HCT116 (cell line): ENCODE data around the gene EPB41L5. TPM values are rescaled to one million over a fixed set of nuclear protein-coding genes. Genes with fewer than 3 reads are reported as not detected.
A peak's percentile ranks its signal among the peaks of the same experiment; 100 is the strongest.

Source experiments
- ATAC-seq: fragments of 200-7000 bp; cut with Tn5 transposase; 2 replicates; pipeline ENCODE4 v1.9.1; 2020; ENCODE audit warnings: mild to moderate bottlenecking, moderate library complexity
- BruUV-seq: library from RNA; stranded (reverse); fragments of 400-500 nt; replicated peaks from 2 replicates; lab custom pipeline; 2021; lab: Mats Ljungman, UMichigan
- CTCF ChIA-PET: fragments of 300-600 bp; sonication (Branson Sonifier 250); formaldehyde crosslinking; loops from one replicate; lab custom pipeline; 2021; ENCODE audit warnings: antibody characterized with exemption; lab: Charles Lee
- POLR2A ChIA-PET: fragments of 300-600, 350-600 bp; sonication (Branson Sonifier 250); formaldehyde crosslinking; loops from one replicate; lab custom pipeline; 2021; ENCODE audit warnings: antibody characterized with exemption; lab: Charles Lee
- RAD21 ChIA-PET, 2 experiments: fragments of 300-600 bp; sonication (Branson Sonifier 250); formaldehyde crosslinking; loops; one replicate each; lab custom pipeline; 2023; ENCODE audit warnings: low total read pairs in 2 of 2; ENCODE audit not compliant: uncharacterized antibody in 2 of 2, unreplicated experiment in 2 of 2, low non-redundant PET in 1 of 2; lab: Charles Lee
- DNase-seq: peaks from one replicate; pipeline ENCODE4 v3.0.0-alpha.2; 2010; ENCODE audit warnings: low read depth, low spot score
- H2AFZ ChIP-seq: fragments of 200-600 bp; shearing (Covaris generic), sonication (generic); 2 replicates; pipeline ENCODE4 v1.6.1; 2017; ENCODE audit warnings: low read depth, mixed run types, mixed read lengths, antibody characterized with exemption, low read length; ENCODE audit not compliant: poor library complexity, severe bottlenecking
- H3K27ac ChIP-seq: 2 replicates; pipeline ENCODE4 v1.5.1; 2012; ENCODE audit warnings: low read depth, low read length
- H3K27me3 ChIP-seq: fragments of 200-600 bp; sonication (generic); 2 replicates; pipeline ENCODE4 v1.6.1; 2016; ENCODE audit warnings: mixed run types, low read length, mixed read lengths; ENCODE audit not compliant: insufficient read depth
- H3K36me3 ChIP-seq, 2 experiments: fragments of 200-500 bp in 1 of 2; fragments of 200-600 bp in 1 of 2; sonication (Bioruptor generic) in 1 of 2; sonication (generic) in 1 of 2; 2 replicates each; pipeline versions ENCODE4 v1.5.1 to v1.6.1; 2014 to 2016; ENCODE audit warnings: low read length in 2 of 2, inconsistent platforms in 1 of 2, mixed read lengths in 1 of 2, mixed run types in 1 of 2; ENCODE audit not compliant: insufficient read depth in 2 of 2, control insufficient read depth in 1 of 2
- H3K4me1 ChIP-seq, 2 experiments: fragments of 200-600 bp in 1 of 2; sonication (generic) in 1 of 2; 2 replicates each; pipeline versions ENCODE4 v1.5.1 to v1.6.1; 2012 to 2017; ENCODE audit warnings: low read length in 2 of 2, inconsistent platforms in 1 of 2, mild to moderate bottlenecking in 1 of 2, mixed read lengths in 1 of 2, mixed run types in 1 of 2, moderate library complexity in 1 of 2; ENCODE audit not compliant: insufficient read depth in 2 of 2, control insufficient read depth in 1 of 2
- H3K4me2 ChIP-seq: fragments of 200-600 bp; sonication (generic); 2 replicates; pipeline ENCODE4 v1.6.1; 2017; ENCODE audit warnings: mixed run types, low read length, mixed read lengths
- H3K4me3 ChIP-seq, 2 experiments: fragments of 200-600 bp in 1 of 2; sonication (generic) in 1 of 2; replicated peaks in 1 of 2; 2 replicates each; pipeline ENCODE4 v1.5.1; 2011 to 2016; ENCODE audit warnings: low read length in 2 of 2, control low read depth in 1 of 2, low read depth in 1 of 2, mild to moderate bottlenecking in 1 of 2, mixed read lengths in 1 of 2, mixed run types in 1 of 2
- H3K79me2 ChIP-seq: fragments of 200-600 bp; sonication (generic); 2 replicates; pipeline ENCODE4 v1.6.1; 2017; ENCODE audit warnings: mild to moderate bottlenecking, mixed run types, low read length, moderate library complexity, mixed read lengths; ENCODE audit not compliant: insufficient read depth
- H3K9ac ChIP-seq: fragments of 200-600 bp; sonication (generic); 2 replicates; pipeline ENCODE4 v1.6.1; 2016; ENCODE audit warnings: low read length, mixed read lengths
- H3K9me2 ChIP-seq: fragments of 200-600 bp; sonication (generic), shearing (Covaris generic); 2 replicates; pipeline ENCODE4 v1.6.1; 2017; ENCODE audit warnings: mixed run types, mild to moderate bottlenecking, moderate library complexity; ENCODE audit not compliant: insufficient read depth
- H3K9me3 ChIP-seq, 2 experiments: fragments of 200-500 bp in 1 of 2; fragments of 200-600 bp in 1 of 2; sonication (Bioruptor generic) in 1 of 2; sonication (generic) in 1 of 2; 2 replicates each; pipeline ENCODE4 v1.6.1; 2014 to 2017; ENCODE audit warnings: low read length in 2 of 2, mixed read lengths in 2 of 2, inconsistent platforms in 1 of 2, low read depth in 1 of 2, mild to moderate bottlenecking in 1 of 2, mixed run types in 1 of 2, moderate library complexity in 1 of 2; ENCODE audit not compliant: control insufficient read depth in 1 of 2, insufficient read depth in 1 of 2
- H4K20me1 ChIP-seq: fragments of 200-600 bp; sonication (generic), shearing (Covaris generic); 2 replicates; pipeline ENCODE4 v1.6.1; 2017; ENCODE audit warnings: mixed run types, mild to moderate bottlenecking, moderate library complexity; ENCODE audit not compliant: insufficient read depth
- POLR2A ChIP-seq: IDR thresholded peaks from 2 replicates; pipeline ENCODE4 v1.7.0; 2011; ENCODE audit warnings: borderline replicate concordance; ENCODE audit not compliant: insufficient read depth, insufficient read length; ENCODE audit errors: extremely low read depth
- POLR2AphosphoS5 ChIP-seq: IDR thresholded peaks from 2 replicates; pipeline ENCODE4 v1.6.1; 2011; ENCODE audit warnings: mild to moderate bottlenecking, low read depth, low read length, moderate library complexity
- RAD21 ChIP-seq: IDR thresholded peaks from 2 replicates; pipeline ENCODE4 v1.6.1; 2012; ENCODE audit warnings: low read depth, mild to moderate bottlenecking
- SP1 ChIP-seq: IDR thresholded peaks from 2 replicates; pipeline ENCODE4 v1.6.1; 2012; ENCODE audit warnings: low read depth
- intact Hi-C: fragments of 100-400 bp; cut with micrococcal nuclease; formaldehyde crosslinking; loops from 2 replicates; pipeline ENCODE4 v1.10.0; 2022
- total RNA-seq: library from RNA; stranded (reverse); gene quantifications from one replicate; pipeline ENCODE4 v1.2.1, GENCODE V29; 2021; ENCODE audit not compliant: unreplicated experiment
- TF ChIP-seq, protein P1 (sequence below), 3 experiments: fragments of 200-600 bp in 1 of 3; sonication (generic) in 1 of 3; IDR thresholded peaks in 2 of 3; conservative IDR thresholded peaks in 1 of 3; 2 replicates each; pipeline ENCODE4 v1.5.1; 2012 to 2017; ENCODE audit warnings: low read depth in 2 of 3, low read length in 2 of 3, antibody characterized with exemption in 1 of 3, borderline replicate concordance in 1 of 3, control low read depth in 1 of 3, mild to moderate bottlenecking in 1 of 3, mixed read lengths in 1 of 3, mixed run types in 1 of 3, moderate library complexity in 1 of 3; ENCODE audit not compliant: insufficient read depth in 1 of 3
- TF ChIP-seq, protein P2 (sequence below): IDR thresholded peaks from 2 replicates; pipeline ENCODE4 v1.6.1; 2012; ENCODE audit warnings: low read depth
- TF ChIP-seq, protein P3 (sequence below): IDR thresholded peaks from 2 replicates; pipeline ENCODE4 v1.6.1; 2012
- TF ChIP-seq, protein P4 (sequence below): IDR thresholded peaks from 2 replicates; pipeline ENCODE4 v1.6.1; 2011; ENCODE audit warnings: mild to moderate bottlenecking, low read length, moderate library complexity; ENCODE audit not compliant: insufficient replicate concordance; ENCODE audit errors: extremely low read depth

The EPB41L5 gene
- total RNA-seq, 1 experiment from 2014 or later, result 14.7 TPM

DNA sequence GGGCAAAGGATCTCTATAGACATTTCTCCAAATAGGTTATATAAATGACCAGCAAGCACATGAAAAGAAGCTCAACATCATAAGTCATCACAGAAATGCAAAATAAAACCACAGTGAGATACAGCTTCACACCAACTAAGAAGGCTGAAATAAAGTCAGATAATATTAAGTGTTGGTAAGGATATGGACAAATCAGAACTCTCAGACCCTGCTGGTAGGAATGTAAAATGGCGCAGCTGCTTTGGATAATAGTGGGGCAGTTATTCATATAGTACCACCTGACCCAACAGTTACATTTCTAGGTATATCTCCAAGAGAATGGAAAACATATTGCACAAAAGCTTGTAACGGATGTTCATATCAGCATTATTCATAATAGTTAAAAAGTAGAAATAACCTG, 14.0 kb downstream of the EPB41L5 start:
- H3K79me2 ChIP-seq, result no peaks in the 10 kb centered on the region
- H4K20me1 ChIP-seq, result no peaks in the 10 kb centered on the region
- H3K9ac ChIP-seq, result no peak overlapping the region
- TF ChIP-seq SP1, result no peak
- TF ChIP-seq, protein P1, sequence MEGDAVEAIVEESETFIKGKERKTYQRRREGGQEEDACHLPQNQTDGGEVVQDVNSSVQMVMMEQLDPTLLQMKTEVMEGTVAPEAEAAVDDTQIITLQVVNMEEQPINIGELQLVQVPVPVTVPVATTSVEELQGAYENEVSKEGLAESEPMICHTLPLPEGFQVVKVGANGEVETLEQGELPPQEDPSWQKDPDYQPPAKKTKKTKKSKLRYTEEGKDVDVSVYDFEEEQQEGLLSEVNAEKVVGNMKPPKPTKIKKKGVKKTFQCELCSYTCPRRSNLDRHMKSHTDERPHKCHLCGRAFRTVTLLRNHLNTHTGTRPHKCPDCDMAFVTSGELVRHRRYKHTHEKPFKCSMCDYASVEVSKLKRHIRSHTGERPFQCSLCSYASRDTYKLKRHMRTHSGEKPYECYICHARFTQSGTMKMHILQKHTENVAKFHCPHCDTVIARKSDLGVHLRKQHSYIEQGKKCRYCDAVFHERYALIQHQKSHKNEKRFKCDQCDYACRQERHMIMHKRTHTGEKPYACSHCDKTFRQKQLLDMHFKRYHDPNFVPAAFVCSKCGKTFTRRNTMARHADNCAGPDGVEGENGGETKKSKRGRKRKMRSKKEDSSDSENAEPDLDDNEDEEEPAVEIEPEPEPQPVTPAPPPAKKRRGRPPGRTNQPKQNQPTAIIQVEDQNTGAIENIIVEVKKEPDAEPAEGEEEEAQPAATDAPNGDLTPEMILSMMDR (IDR thresholded peaks at IDR 0.05 in 2 of 3, conservative IDR thresholded peaks at IDR 0.05 in 1 of 3; ENCODE audit: borderline replicate concordance in 1 of 3, insufficient read depth in 1 of 3, low read depth in 2 of 3, low read length in 2 of 3), result peak in 2 of 3 experiments; percentile 36 to 64; a peak in 4 of 6 replicates
- H2AFZ ChIP-seq, result no peak overlapping the region
- CTCF ChIA-PET, result interaction anchor here (0.8 kb wide), 1 partner anchor 14 kb away, joined by 3 read pairs; the partner anchor contains the start of gene EPB41L5
- ATAC-seq, result 0 out of 2 replicates have a peak, but pooled peaks have one; percentile 54
- POLR2A ChIA-PET, result no interaction called here
- no peaks in the 10 kb centered on the region for H3K9me2 ChIP-seq
- peaks cover 3 to 4% of the 10 kb centered on the region in 2 experiments; a peak in 1 of 4 replicates for H3K9me3 ChIP-seq
- no peak overlapping the region for H3K4me2 ChIP-seq
- intact Hi-C loops, result no loop called here
- no peak for DNase-seq
- no peak overlapping the region for H3K4me3 ChIP-seq
- 0 out of 4 replicates have a peak, but pooled peaks cover 0 to 4% of the 10 kb centered on the region in 2 experiments for H3K36me3 ChIP-seq
- no peaks in the 10 kb centered on the region for H3K4me1 ChIP-seq
- H3K27ac ChIP-seq, result no peak overlapping the region
- no peaks in the 10 kb centered on the region for H3K27me3 ChIP-seq
- RAD21 ChIA-PET, result no interaction called here
- no TSS peak for BruUV-seq

DNA sequence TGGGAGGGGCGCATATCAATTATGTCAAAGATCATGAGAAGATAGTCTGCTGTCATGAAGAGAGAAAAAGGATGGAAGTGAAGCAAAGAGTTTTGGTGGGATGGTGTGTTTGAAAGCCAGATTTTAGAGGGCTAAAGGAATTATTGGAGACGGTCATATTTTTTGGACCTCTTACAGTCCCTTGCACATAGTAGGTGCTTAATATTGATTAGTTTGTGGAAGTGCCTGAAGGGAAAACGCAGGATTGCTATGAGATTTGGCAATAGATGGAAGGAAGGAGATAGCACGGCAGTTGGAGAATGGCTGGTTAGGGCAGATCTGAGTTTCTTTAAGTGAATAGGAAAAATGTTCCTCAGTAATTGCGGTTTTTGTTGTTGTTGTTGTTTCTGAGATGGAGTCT, 15.9 kb downstream of the EPB41L5 start:
- CTCF ChIA-PET, result no interaction called here
- no peaks in the 10 kb centered on the region for H3K27me3 ChIP-seq
- BruUV-seq, result no TSS peak
- no peak overlapping the region for H3K9ac ChIP-seq
- no peak overlapping the region for H3K4me3 ChIP-seq
- no peaks in the 10 kb centered on the region for H4K20me1 ChIP-seq
- 0 out of 4 replicates have a peak, but pooled peaks cover 0 to 4% of the 10 kb centered on the region in 2 experiments for H3K36me3 ChIP-seq
- H2AFZ ChIP-seq, result no peak overlapping the region
- no peak overlapping the region for H3K27ac ChIP-seq
- no peaks in the 10 kb centered on the region for H3K4me1 ChIP-seq
- POLR2A ChIA-PET, result no interaction called here
- no peaks in the 10 kb centered on the region for H3K9me2 ChIP-seq
- no peaks in the 10 kb centered on the region for H3K79me2 ChIP-seq
- TF ChIP-seq, protein P2, sequence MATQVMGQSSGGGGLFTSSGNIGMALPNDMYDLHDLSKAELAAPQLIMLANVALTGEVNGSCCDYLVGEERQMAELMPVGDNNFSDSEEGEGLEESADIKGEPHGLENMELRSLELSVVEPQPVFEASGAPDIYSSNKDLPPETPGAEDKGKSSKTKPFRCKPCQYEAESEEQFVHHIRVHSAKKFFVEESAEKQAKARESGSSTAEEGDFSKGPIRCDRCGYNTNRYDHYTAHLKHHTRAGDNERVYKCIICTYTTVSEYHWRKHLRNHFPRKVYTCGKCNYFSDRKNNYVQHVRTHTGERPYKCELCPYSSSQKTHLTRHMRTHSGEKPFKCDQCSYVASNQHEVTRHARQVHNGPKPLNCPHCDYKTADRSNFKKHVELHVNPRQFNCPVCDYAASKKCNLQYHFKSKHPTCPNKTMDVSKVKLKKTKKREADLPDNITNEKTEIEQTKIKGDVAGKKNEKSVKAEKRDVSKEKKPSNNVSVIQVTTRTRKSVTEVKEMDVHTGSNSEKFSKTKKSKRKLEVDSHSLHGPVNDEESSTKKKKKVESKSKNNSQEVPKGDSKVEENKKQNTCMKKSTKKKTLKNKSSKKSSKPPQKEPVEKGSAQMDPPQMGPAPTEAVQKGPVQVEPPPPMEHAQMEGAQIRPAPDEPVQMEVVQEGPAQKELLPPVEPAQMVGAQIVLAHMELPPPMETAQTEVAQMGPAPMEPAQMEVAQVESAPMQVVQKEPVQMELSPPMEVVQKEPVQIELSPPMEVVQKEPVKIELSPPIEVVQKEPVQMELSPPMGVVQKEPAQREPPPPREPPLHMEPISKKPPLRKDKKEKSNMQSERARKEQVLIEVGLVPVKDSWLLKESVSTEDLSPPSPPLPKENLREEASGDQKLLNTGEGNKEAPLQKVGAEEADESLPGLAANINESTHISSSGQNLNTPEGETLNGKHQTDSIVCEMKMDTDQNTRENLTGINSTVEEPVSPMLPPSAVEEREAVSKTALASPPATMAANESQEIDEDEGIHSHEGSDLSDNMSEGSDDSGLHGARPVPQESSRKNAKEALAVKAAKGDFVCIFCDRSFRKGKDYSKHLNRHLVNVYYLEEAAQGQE, result no peak
- TF ChIP-seq RAD21 (no peak), POLR2A (no peak), POLR2AphosphoS5 (no peak)
- TF ChIP-seq, protein P3, sequence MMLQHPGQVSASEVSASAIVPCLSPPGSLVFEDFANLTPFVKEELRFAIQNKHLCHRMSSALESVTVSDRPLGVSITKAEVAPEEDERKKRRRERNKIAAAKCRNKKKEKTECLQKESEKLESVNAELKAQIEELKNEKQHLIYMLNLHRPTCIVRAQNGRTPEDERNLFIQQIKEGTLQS, result no peak
- TF ChIP-seq, protein P4, sequence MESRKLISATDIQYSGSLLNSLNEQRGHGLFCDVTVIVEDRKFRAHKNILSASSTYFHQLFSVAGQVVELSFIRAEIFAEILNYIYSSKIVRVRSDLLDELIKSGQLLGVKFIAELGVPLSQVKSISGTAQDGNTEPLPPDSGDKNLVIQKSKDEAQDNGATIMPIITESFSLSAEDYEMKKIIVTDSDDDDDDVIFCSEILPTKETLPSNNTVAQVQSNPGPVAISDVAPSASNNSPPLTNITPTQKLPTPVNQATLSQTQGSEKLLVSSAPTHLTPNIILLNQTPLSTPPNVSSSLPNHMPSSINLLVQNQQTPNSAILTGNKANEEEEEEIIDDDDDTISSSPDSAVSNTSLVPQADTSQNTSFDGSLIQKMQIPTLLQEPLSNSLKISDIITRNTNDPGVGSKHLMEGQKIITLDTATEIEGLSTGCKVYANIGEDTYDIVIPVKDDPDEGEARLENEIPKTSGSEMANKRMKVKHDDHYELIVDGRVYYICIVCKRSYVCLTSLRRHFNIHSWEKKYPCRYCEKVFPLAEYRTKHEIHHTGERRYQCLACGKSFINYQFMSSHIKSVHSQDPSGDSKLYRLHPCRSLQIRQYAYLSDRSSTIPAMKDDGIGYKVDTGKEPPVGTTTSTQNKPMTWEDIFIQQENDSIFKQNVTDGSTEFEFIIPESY, result no peak
- ATAC-seq (no peak), DNase-seq (no peak)
- intact Hi-C loops, result no loop called here
- no peak overlapping the region for H3K4me2 ChIP-seq
- peaks cover 3 to 4% of the 10 kb centered on the region in 2 experiments; a peak in 1 of 4 replicates for H3K9me3 ChIP-seq
- RAD21 ChIA-PET, result no interaction called here
